ENCODE results near the gene LRIG3.
"Not testable (repeated sequence)": the region's sequence is repeated elsewhere in the genome, so short reads cannot be mapped to it uniquely, and the experiment has no call there.

Gene LRIG3

GRCh38 chr12:58857206-58857605 is 63.1 kb downstream of the LRIG3 start:
- DNase-seq (ENCODE audit: low read depth, low spot score), result not testable (repeated sequence)

GRCh38 chr12:58855630-58856029 is 64.7 kb downstream of the LRIG3 start:
- DNase-seq (ENCODE audit: low read depth, low spot score), result not testable (repeated sequence)

- DNase-seq (ENCODE audit: low read depth, low spot score), result no peak
Measured at GRCh38 chr12:58850826-58851225, 69.5 kb downstream of the LRIG3 start.

GRCh38 chr12:58847901-58848600 is 72.3 kb downstream of the LRIG3 start:
- DNase-seq (ENCODE audit: low read depth, low spot score), result no peak

GRCh38 chr12:58844161-58844560 is 76.1 kb downstream of the LRIG3 start:
- no peak for DNase-seq (ENCODE audit: low read depth, low spot score)

- no peak for DNase-seq (ENCODE audit: low read depth, low spot score)
Measured at GRCh38 chr12:58841058-58841798, 79.1 kb downstream of the LRIG3 start.

- no peak for DNase-seq (ENCODE audit: low read depth, low spot score)
Measured at GRCh38 chr12:58833853-58834252, 86.5 kb downstream of the LRIG3 start.

GRCh38 chr12:58832920-58833319 is 87.4 kb downstream of the LRIG3 start:
- no peak for DNase-seq (ENCODE audit: low read depth, low spot score)

Data from iPS DF 19.7 (cell line).